HepG2 (cell line): ENCODE data around the gene ZSWIM8. TPM values are rescaled to one million over a fixed set of nuclear protein-coding genes. Genes with fewer than 3 reads are reported as not detected.

ENCODE experiments used
- ESRRA ChIP-seq: sonication (generic); formaldehyde crosslinking; IDR thresholded peaks from 2 replicates; pipeline ENCODE4 v1.5.1; 2020; ENCODE audit warnings: mild to moderate bottlenecking, low read depth, missing genetic modification reagents
- HMGA1 ChIP-seq: sonication (generic); formaldehyde crosslinking; conservative IDR thresholded peaks from 2 replicates; pipeline ENCODE4 v1.4.0; 2020; ENCODE audit warnings: missing genetic modification reagents
- MEF2D ChIP-seq: sonication (generic); formaldehyde crosslinking; IDR thresholded peaks from 2 replicates; pipeline ENCODE4 v1.5.1; 2020; ENCODE audit warnings: mild to moderate bottlenecking, missing genetic modification reagents
- NBN ChIP-seq: fragments of 450-650 bp; conservative IDR thresholded peaks from 2 replicates; pipeline ENCODE4 v1.6.1; 2017
- NR1H2 ChIP-seq: sonication (generic); formaldehyde crosslinking; IDR thresholded peaks from 2 replicates; pipeline ENCODE4 v1.8.1; 2022; ENCODE audit warnings: low read depth, missing genetic modification reagents, borderline replicate concordance
- POLR2G ChIP-seq: fragments of 200-400 bp; formaldehyde crosslinking; IDR thresholded peaks from 2 replicates; pipeline ENCODE4 v1.6.1; 2018; ENCODE audit warnings: mild to moderate bottlenecking, low read depth, low read length, moderate library complexity
- RFX3 ChIP-seq: IDR thresholded peaks from 2 replicates; pipeline ENCODE4 v1.6.1; 2016; ENCODE audit warnings: missing biosample characterization, missing genetic modification reagents
- RXRB ChIP-seq: IDR thresholded peaks from 2 replicates; pipeline ENCODE4 v1.6.1; 2016; ENCODE audit warnings: borderline replicate concordance, missing genetic modification reagents, missing compliant biosample characterization
- SOX13 ChIP-seq, 3 experiments: fragments of 450-650 bp in 1 of 3; sonication (generic) in 1 of 3; formaldehyde crosslinking in 1 of 3; IDR thresholded peaks in 2 of 3; conservative IDR thresholded peaks in 1 of 3; 2 replicates each; pipeline versions ENCODE4 v1.5.0 to v1.6.1; 2016 to 2020; ENCODE audit warnings: antibody characterized with exemption in 1 of 3, mild to moderate bottlenecking in 1 of 3, missing compliant biosample characterization in 1 of 3, missing genetic modification reagents in 1 of 3, moderate library complexity in 1 of 3
- TBX2 ChIP-seq: sonication (generic); formaldehyde crosslinking; IDR thresholded peaks from 2 replicates; pipeline ENCODE4 v1.5.0; 2020; ENCODE audit warnings: missing genetic modification reagents, mild to moderate bottlenecking, borderline replicate concordance
- ZFP90 ChIP-seq: sonication (generic); formaldehyde crosslinking; IDR thresholded peaks from 2 replicates; pipeline ENCODE4 v1.8.0; 2022; ENCODE audit warnings: missing genetic modification reagents, mild to moderate bottlenecking, inconsistent platforms, borderline replicate concordance
- ZNF333 ChIP-seq: sonication (generic); formaldehyde crosslinking; IDR thresholded peaks from 2 replicates; pipeline ENCODE4 v1.4.0; 2020; ENCODE audit warnings: mild to moderate bottlenecking, missing genetic modification reagents, borderline replicate concordance
- ZNF724P ChIP-seq: sonication (generic); formaldehyde crosslinking; IDR thresholded peaks from 2 replicates; pipeline ENCODE4 v1.8.0; 2022; ENCODE audit warnings: missing genetic modification reagents, borderline replicate concordance
- ZNF773 ChIP-seq: sonication (generic); formaldehyde crosslinking; IDR thresholded peaks from 2 replicates; pipeline ENCODE4 v1.4.0; 2020; ENCODE audit warnings: missing genetic modification reagents, borderline replicate concordance
- ZNF841 ChIP-seq: sonication (generic); formaldehyde crosslinking; IDR thresholded peaks from 2 replicates; pipeline ENCODE4 v1.8.1; 2023; ENCODE audit warnings: missing genetic modification reagents, borderline replicate concordance
- polyA plus RNA-seq, 8 experiments: library from polyadenylated mRNA; depleted of rRNA in 3 of 8; stranded (reverse) in 7 of 8; unstranded in 1 of 8; fragments of >200 nt; fragmentation: Illumina TruSeq in 4 of 8; extraction: Trizol in 4 of 8; gene quantifications; 2 replicates each; pipeline versions ENCODE4 v1.2.1 to v1.2.3, GENCODE V29; 2011 to 2016; ENCODE audit warnings: low read depth in 4 of 8, missing spikeins in 1 of 8, mixed read lengths in 1 of 8; ENCODE audit not compliant: insufficient read depth in 1 of 8
- total RNA-seq, 5 experiments: library from RNA; depleted of rRNA; stranded (reverse); fragments of >200 nt; fragmentation: Illumina TruSeq; extraction: Trizol; gene quantifications; 2 replicates each; pipeline ENCODE4 v1.2.3, GENCODE V29; 2016; ENCODE audit warnings: low read depth in 1 of 5
- TF ChIP-seq, protein P1 (sequence below): sonication (generic); formaldehyde crosslinking; IDR thresholded peaks from 2 replicates; pipeline ENCODE4 v1.4.0; 2020; ENCODE audit warnings: missing genetic modification reagents
- TF ChIP-seq, protein P2 (sequence below): sonication (generic); formaldehyde crosslinking; IDR thresholded peaks from 2 replicates; pipeline ENCODE4 v1.4.0; 2020; ENCODE audit warnings: missing genetic modification reagents
- TF ChIP-seq, protein P3 (sequence below): sonication (generic); formaldehyde crosslinking; IDR thresholded peaks from 2 replicates; pipeline ENCODE4 v1.4.0; 2020; ENCODE audit warnings: mild to moderate bottlenecking, missing genetic modification reagents
- TF ChIP-seq, protein P4 (sequence below), 2 experiments: fragments of 450-650 bp in 1 of 2; sonication (generic) in 1 of 2; formaldehyde crosslinking; IDR thresholded peaks; 2 replicates each; pipeline versions ENCODE4 v1.5.0 to v1.8.0; 2020 to 2022; ENCODE audit warnings: mild to moderate bottlenecking in 1 of 2, missing genetic modification reagents in 1 of 2
- TF ChIP-seq, protein P5 (sequence below): IDR thresholded peaks from 2 replicates; pipeline ENCODE4 v1.6.1; 2016; ENCODE audit warnings: low read depth, control low read depth

Gene ZSWIM8
- total and polyA plus RNA-seq, 2 of the 13 experiments (the other 11 are each of a cell fraction or from before 2014, with no cell fraction given), result 39.9 to 98.2 TPM

DNA sequence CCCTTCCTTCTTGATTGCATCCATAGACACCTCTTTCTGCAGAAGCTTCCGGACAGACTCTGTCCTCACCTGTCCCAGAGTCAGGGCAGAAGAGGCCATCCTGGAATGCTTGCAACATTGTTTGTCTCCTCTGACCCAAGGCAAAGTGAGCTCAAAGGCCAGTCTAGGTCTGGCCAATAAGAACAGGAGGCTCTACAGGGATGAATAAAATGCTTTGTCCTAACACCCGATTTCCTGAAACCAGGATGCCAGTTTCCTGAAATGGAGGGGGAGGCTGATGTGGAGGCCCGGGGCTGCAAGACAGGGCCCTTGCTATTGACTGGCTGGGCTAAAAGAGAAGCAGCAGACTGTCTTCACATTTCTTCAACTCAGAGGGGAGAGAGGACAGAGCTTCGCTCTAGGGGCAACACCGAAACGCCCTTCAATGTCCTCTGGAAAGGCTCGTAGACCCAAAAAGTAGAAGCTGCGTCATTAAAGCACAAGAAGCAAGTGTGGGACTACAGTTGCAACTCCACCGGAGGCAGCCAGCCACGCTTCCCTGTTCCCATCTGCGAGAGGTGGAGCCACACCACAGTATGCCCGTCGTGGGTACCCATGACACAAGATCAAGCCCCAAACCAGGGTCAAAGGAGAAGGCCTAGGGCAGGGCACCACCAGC lies 55.1 kb downstream of the ZSWIM8 start (continued):
- TF ChIP-seq, protein P1, sequence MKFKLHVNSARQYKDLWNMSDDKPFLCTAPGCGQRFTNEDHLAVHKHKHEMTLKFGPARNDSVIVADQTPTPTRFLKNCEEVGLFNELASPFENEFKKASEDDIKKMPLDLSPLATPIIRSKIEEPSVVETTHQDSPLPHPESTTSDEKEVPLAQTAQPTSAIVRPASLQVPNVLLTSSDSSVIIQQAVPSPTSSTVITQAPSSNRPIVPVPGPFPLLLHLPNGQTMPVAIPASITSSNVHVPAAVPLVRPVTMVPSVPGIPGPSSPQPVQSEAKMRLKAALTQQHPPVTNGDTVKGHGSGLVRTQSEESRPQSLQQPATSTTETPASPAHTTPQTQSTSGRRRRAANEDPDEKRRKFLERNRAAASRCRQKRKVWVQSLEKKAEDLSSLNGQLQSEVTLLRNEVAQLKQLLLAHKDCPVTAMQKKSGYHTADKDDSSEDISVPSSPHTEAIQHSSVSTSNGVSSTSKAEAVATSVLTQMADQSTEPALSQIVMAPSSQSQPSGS (CRISPR knock-in tag), result peak; percentile 61; the same call in 1 of the 2 replicates
- TF ChIP-seq, protein P2, sequence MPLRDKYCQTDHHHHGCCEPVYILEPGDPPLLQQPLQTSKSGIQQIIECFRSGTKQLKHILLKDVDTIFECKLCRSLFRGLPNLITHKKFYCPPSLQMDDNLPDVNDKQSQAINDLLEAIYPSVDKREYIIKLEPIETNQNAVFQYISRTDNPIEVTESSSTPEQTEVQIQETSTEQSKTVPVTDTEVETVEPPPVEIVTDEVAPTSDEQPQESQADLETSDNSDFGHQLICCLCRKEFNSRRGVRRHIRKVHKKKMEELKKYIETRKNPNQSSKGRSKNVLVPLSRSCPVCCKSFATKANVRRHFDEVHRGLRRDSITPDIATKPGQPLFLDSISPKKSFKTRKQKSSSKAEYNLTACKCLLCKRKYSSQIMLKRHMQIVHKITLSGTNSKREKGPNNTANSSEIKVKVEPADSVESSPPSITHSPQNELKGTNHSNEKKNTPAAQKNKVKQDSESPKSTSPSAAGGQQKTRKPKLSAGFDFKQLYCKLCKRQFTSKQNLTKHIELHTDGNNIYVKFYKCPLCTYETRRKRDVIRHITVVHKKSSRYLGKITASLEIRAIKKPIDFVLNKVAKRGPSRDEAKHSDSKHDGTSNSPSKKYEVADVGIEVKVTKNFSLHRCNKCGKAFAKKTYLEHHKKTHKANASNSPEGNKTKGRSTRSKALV, result peak; percentile 40; the same call in 1 of the 2 replicates
- TF ChIP-seq, protein P3, sequence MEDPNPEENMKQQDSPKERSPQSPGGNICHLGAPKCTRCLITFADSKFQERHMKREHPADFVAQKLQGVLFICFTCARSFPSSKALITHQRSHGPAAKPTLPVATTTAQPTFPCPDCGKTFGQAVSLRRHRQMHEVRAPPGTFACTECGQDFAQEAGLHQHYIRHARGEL, result no peak
- TF ChIP-seq MEF2D (peak; percentile 60; the same call in 1 of the 2 replicates), TBX2 (CRISPR knock-in tag) (peak; percentile 62; the same call in 1 of the 2 replicates), NBN (no peak), SOX13 (IDR thresholded peaks at IDR 0.05) (peak; percentile 58), SOX13 (CRISPR knock-in tag; conservative IDR thresholded peaks at IDR 0.05 in 1 of 2, IDR thresholded peaks at IDR 0.05 in 1 of 2) (peak in 1 of 2 experiments; percentile 93; a peak in 2 of 4 replicates), RXRB (CRISPR knock-in tag) (peak; percentile 96), ZNF333 (CRISPR knock-in tag) (0 out of 2 replicates have a peak, but pooled peaks have one; percentile 39), ZNF773 (CRISPR knock-in tag) (no peak), ESRRA (CRISPR knock-in tag) (peak; percentile 84), ZNF724P (no peak), NR1H2 (CRISPR knock-in tag) (no peak), POLR2G (peak; percentile 92), RFX3 (CRISPR knock-in tag) (no peak), ZFP90 (CRISPR knock-in tag) (0 out of 2 replicates have a peak, but pooled peaks have one; percentile 56), HMGA1 (CRISPR knock-in tag) (no peak), ZNF841 (CRISPR knock-in tag) (no peak)
- TF ChIP-seq, protein P4, sequence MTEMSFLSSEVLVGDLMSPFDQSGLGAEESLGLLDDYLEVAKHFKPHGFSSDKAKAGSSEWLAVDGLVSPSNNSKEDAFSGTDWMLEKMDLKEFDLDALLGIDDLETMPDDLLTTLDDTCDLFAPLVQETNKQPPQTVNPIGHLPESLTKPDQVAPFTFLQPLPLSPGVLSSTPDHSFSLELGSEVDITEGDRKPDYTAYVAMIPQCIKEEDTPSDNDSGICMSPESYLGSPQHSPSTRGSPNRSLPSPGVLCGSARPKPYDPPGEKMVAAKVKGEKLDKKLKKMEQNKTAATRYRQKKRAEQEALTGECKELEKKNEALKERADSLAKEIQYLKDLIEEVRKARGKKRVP (CRISPR knock-in tag; IDR thresholded peaks at IDR 0.05), result peak in 1 of 2 experiments; percentile 70; a peak in 2 of 4 replicates
- TF ChIP-seq, protein P5, sequence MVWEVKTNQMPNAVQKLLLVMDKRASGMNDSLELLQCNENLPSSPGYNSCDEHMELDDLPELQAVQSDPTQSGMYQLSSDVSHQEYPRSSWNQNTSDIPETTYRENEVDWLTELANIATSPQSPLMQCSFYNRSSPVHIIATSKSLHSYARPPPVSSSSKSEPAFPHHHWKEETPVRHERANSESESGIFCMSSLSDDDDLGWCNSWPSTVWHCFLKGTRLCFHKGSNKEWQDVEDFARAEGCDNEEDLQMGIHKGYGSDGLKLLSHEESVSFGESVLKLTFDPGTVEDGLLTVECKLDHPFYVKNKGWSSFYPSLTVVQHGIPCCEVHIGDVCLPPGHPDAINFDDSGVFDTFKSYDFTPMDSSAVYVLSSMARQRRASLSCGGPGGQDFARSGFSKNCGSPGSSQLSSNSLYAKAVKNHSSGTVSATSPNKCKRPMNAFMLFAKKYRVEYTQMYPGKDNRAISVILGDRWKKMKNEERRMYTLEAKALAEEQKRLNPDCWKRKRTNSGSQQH (CRISPR knock-in tag), result no peak
